Liver (tissue), 9 donors: ENCODE results near the gene CORO7. TPM values are rescaled to one million over a fixed set of nuclear protein-coding genes. Genes with fewer than 3 reads are reported as not detected.

Experiments used
- DNase-seq: peaks from one replicate; pipeline ENCODE4 v3.0.0-alpha.2; 2017; ENCODE audit warnings: low spot score
- H3K27ac ChIP-seq, 2 donors: one replicate each; pipeline ENCODE4 v1.7.0; 2013; ENCODE audit warnings: inconsistent platforms in 2 of 2, low read length in 2 of 2, control low read depth in 1 of 2, low read depth in 1 of 2, mild to moderate bottlenecking in 1 of 2
- H3K27me3 ChIP-seq, 4 donors: one replicate each; pipeline versions ENCODE4 v1.6.1 to v1.7.0; 2013; ENCODE audit warnings: low read length in 3 of 4, inconsistent platforms in 1 of 4, mild to moderate bottlenecking in 1 of 4, moderate library complexity in 1 of 4; ENCODE audit not compliant: control insufficient read depth in 4 of 4, insufficient read depth in 4 of 4
- H3K36me3 ChIP-seq, 4 donors: one replicate each; pipeline versions ENCODE4 v1.6.1 to v1.7.0; 2013; ENCODE audit warnings: low read length in 3 of 4, mild to moderate bottlenecking in 3 of 4, low read depth in 1 of 4, moderate library complexity in 1 of 4; ENCODE audit not compliant: control insufficient read depth in 4 of 4, insufficient read depth in 3 of 4
- H3K4me1 ChIP-seq, 4 donors: one replicate each; pipeline versions ENCODE4 v1.6.1 to v1.7.0; 2013; ENCODE audit warnings: low read length in 3 of 4, mild to moderate bottlenecking in 3 of 4, moderate library complexity in 1 of 4; ENCODE audit not compliant: control insufficient read depth in 4 of 4, insufficient read depth in 4 of 4
- H3K4me3 ChIP-seq, 3 donors: one replicate each; pipeline versions ENCODE4 v1.6.1 to v1.7.0; 2013; ENCODE audit warnings: low read length in 3 of 3, control low read depth in 1 of 3, low read depth in 1 of 3, mild to moderate bottlenecking in 1 of 3
- H3K9ac ChIP-seq, 2 donors: one replicate each; pipeline ENCODE4 v1.7.0; 2013; ENCODE audit warnings: low read length in 2 of 2, mild to moderate bottlenecking in 2 of 2, moderate library complexity in 2 of 2, control low read depth in 1 of 2, low read depth in 1 of 2
- H3K9me3 ChIP-seq, 4 donors: one replicate each; pipeline versions ENCODE4 v1.6.1 to v1.7.0; 2013; ENCODE audit warnings: low read length in 3 of 4; ENCODE audit not compliant: control insufficient read depth in 4 of 4
- CTCF ChIP-seq: fragments of 150-350 bp; IDR thresholded peaks from 2 replicates; pipeline ENCODE4 v1.5.1; 2017; ENCODE audit warnings: improper control_type of control experiment, low read depth, low read length; ENCODE audit not compliant: missing input control
- EGR1 ChIP-seq, 2 donors: IDR thresholded peaks; 2 replicates each; pipeline ENCODE4 v1.6.1; 2016 to 2018; ENCODE audit warnings: antibody characterized with exemption in 2 of 2, low read depth in 2 of 2
- FOXA1 ChIP-seq: IDR thresholded peaks from 2 replicates; pipeline ENCODE4 v1.6.1; 2016; ENCODE audit warnings: antibody characterized with exemption
- FOXA2 ChIP-seq: IDR thresholded peaks from 2 replicates; pipeline ENCODE4 v1.6.1; 2016; ENCODE audit warnings: antibody characterized with exemption
- GABPA ChIP-seq, 2 donors: IDR thresholded peaks in 1 of 2; conservative IDR thresholded peaks in 1 of 2; 2 replicates each; pipeline ENCODE4 v1.6.1; 2016; ENCODE audit warnings: antibody characterized with exemption in 2 of 2, mild to moderate bottlenecking in 1 of 2, moderate library complexity in 1 of 2
- HNF4A ChIP-seq, 2 donors: conservative IDR thresholded peaks; 2 replicates each; pipeline ENCODE4 v1.6.1; 2016; ENCODE audit warnings: antibody characterized with exemption in 2 of 2, mild to moderate bottlenecking in 2 of 2
- HNF4G ChIP-seq: IDR thresholded peaks from 2 replicates; pipeline ENCODE4 v1.6.1; 2016; ENCODE audit warnings: antibody characterized with exemption
- RAD21 ChIP-seq, 2 donors: IDR thresholded peaks; 2 replicates each; pipeline ENCODE4 v1.6.1; 2016; ENCODE audit warnings: antibody characterized with exemption in 2 of 2, mild to moderate bottlenecking in 2 of 2
- SP1 ChIP-seq: IDR thresholded peaks from 2 replicates; pipeline ENCODE4 v1.6.1; 2018; ENCODE audit warnings: antibody characterized with exemption, mild to moderate bottlenecking
- TAF1 ChIP-seq: conservative IDR thresholded peaks from 2 replicates; pipeline ENCODE4 v1.6.1; 2016; ENCODE audit warnings: antibody characterized with exemption, mild to moderate bottlenecking
- WGBS: extraction: QIAGEN DNeasy Blood & Tissue Kit; methylation state at CpG from one replicate; pipeline ENCODE4 v1.1.7; 2013; 5-methylcytosine and 5-hydroxymethylcytosine counted together
- polyA plus RNA-seq, 2 donors: library from polyadenylated mRNA; stranded (reverse) in 1 of 2; unstranded in 1 of 2; fragments of 200-250 nt in 1 of 2; fragments of >200 nt in 1 of 2; fragmentation: Nextera tagmentation in 1 of 2; extraction: Ambion mirVana in 1 of 2; gene quantifications; one replicate each; pipeline versions ENCODE4 v1.2.1 to v1.2.3, GENCODE V29; 2013 to 2015
- total RNA-seq, 2 donors: library from RNA; depleted of rRNA; stranded (reverse); fragments of >200 nt; gene quantifications; one replicate each; pipeline ENCODE4 v1.2.3, GENCODE V29; 2014
- TF ChIP-seq, protein P1 (sequence below): IDR thresholded peaks from 2 replicates; pipeline ENCODE4 v1.6.1; 2016; ENCODE audit warnings: antibody characterized with exemption, mild to moderate bottlenecking
- TF ChIP-seq, protein P2 (sequence below): IDR thresholded peaks from 2 replicates; pipeline ENCODE4 v1.6.1; 2016; ENCODE audit warnings: antibody characterized with exemption
- TF ChIP-seq, protein P3 (sequence below): IDR thresholded peaks from 2 replicates; pipeline ENCODE4 v1.6.1; 2016; ENCODE audit warnings: antibody characterized with exemption
- donor health status: healthy.
- donor health status: healthy.
- donor health status: healthy.
- donor health status: healthy.
- donor health status: healthy.

Gene CORO7
- total and polyA plus RNA-seq, 4 donors = 7.3 to 21.5 (median 13.0) TPM

DNA sequence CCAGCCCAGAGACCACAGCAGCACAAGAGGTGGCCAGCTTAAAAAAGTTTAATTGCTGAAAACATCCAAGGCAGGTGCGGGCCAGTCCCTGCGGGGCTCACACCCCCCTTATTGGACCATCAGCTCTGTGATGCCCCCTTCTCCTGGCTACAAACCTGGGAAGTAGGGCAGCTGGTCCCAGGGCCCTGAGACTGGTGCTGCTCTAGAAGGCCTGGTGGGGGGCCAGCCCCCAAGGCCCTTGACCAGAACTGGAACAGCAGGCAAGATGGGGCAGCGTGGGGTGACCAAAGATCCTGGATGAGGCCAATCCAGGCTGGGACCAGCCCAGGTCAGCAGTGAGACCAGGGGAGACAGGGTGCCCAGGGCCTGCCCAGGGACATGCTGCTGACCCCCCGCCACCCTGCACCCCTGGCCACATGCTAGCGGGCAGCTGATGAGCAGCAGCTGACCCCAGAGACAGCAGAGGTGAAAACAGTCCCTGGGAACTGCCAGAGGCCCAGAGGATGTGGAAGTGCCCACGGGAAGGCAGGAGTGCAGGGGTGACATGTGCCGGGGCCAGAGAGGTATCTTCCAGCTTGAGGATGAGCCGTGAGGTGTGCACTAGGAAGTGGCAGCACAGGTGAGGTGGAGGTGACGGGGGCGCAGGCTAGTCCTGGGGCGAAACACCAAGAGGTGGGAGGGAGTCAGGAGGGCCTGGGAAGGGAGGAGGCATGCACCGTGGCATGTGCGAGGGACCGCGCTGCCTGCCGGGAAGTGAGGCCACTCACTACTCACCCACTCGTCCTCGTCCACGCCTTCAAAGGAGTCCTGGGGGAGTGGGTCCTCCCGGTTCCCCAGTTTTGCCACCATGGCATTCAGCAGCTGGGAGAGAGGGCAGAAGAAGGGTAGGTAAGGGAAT, 61.6 kb downstream of the CORO7 start:
- no peak overlapping the region for H3K27ac ChIP-seq
- H3K9ac ChIP-seq = no peak overlapping the region
- no peaks in the 10 kb centered on the region for H3K9me3 ChIP-seq
- H3K27me3 ChIP-seq = no peaks in the 10 kb centered on the region
- DNase-seq = no peak
- H3K4me1 ChIP-seq = peaks cover 0 to 16% (median 6%) of the 10 kb centered on the region in 4 donors
- peaks cover 0 to 5% (median 2%) of the 10 kb centered on the region in 4 donors for H3K36me3 ChIP-seq
- 97% methylated on average over 20 of the region's 20 CpGs for WGBS
- H3K4me3 ChIP-seq = no peak overlapping the region
- TF ChIP-seq HNF4A (conservative IDR thresholded peaks at IDR 0.05) = no peak
- TF ChIP-seq, protein P1, sequence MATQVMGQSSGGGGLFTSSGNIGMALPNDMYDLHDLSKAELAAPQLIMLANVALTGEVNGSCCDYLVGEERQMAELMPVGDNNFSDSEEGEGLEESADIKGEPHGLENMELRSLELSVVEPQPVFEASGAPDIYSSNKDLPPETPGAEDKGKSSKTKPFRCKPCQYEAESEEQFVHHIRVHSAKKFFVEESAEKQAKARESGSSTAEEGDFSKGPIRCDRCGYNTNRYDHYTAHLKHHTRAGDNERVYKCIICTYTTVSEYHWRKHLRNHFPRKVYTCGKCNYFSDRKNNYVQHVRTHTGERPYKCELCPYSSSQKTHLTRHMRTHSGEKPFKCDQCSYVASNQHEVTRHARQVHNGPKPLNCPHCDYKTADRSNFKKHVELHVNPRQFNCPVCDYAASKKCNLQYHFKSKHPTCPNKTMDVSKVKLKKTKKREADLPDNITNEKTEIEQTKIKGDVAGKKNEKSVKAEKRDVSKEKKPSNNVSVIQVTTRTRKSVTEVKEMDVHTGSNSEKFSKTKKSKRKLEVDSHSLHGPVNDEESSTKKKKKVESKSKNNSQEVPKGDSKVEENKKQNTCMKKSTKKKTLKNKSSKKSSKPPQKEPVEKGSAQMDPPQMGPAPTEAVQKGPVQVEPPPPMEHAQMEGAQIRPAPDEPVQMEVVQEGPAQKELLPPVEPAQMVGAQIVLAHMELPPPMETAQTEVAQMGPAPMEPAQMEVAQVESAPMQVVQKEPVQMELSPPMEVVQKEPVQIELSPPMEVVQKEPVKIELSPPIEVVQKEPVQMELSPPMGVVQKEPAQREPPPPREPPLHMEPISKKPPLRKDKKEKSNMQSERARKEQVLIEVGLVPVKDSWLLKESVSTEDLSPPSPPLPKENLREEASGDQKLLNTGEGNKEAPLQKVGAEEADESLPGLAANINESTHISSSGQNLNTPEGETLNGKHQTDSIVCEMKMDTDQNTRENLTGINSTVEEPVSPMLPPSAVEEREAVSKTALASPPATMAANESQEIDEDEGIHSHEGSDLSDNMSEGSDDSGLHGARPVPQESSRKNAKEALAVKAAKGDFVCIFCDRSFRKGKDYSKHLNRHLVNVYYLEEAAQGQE = no peak
- no peak for TF ChIP-seq TAF1
- no peak for TF ChIP-seq EGR1 (IDR thresholded peaks at IDR 0.05; ENCODE audit: low read depth in 2 of 2)
- TF ChIP-seq, protein P2, sequence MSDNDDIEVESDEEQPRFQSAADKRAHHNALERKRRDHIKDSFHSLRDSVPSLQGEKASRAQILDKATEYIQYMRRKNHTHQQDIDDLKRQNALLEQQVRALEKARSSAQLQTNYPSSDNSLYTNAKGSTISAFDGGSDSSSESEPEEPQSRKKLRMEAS = no peak

DNA sequence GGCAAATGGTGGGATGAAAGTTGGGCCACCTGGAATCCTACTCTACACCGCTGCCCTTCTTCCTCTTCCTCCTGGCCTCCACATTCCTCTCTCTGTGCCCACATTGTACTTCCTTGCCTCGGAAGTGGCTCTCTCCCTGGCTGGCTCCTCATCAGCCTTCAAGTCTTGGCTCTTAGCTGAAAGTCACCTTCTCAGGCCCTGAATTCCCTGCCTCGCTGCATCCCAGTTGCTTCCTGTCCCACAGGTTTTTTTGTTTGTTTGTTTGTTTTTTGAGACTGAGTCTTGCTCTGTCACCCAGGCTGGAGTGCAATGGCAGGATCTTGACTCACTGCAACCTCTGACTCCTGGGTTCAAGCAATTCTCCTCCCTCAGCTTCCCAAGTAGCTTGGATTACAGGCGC, 62.7 kb downstream of the CORO7 start:
- Histone ChIP-seq H3K4me3 (no peak overlapping the region), H3K27me3 (no peaks in the 10 kb centered on the region), H3K4me1 (peaks cover 3 to 18% (median 6%) of the 10 kb centered on the region in 4 donors), H3K9me3 (no peaks in the 10 kb centered on the region), H3K9ac (no peak overlapping the region), H3K27ac (no peak overlapping the region), H3K36me3 (peaks cover 0 to 5% (median 1%) of the 10 kb centered on the region in 4 donors)
- DNase-seq = no peak
- WGBS = 89% methylated on average over 4 of the region's 4 CpGs
- TF ChIP-seq CTCF (no peak), SP1 (no peak), EGR1 (IDR thresholded peaks at IDR 0.05; ENCODE audit: low read depth in 2 of 2) (no peak), HNF4G (no peak), FOXA2 (no peak), TAF1 (no peak), RAD21 (IDR thresholded peaks at IDR 0.05) (no peak), FOXA1 (no peak), GABPA (IDR thresholded peaks at IDR 0.05 in 1 of 2, conservative IDR thresholded peaks at IDR 0.05 in 1 of 2) (no peak)
- TF ChIP-seq, protein P1 = no peak
- TF ChIP-seq, protein P2 = no peak
- TF ChIP-seq, protein P3, sequence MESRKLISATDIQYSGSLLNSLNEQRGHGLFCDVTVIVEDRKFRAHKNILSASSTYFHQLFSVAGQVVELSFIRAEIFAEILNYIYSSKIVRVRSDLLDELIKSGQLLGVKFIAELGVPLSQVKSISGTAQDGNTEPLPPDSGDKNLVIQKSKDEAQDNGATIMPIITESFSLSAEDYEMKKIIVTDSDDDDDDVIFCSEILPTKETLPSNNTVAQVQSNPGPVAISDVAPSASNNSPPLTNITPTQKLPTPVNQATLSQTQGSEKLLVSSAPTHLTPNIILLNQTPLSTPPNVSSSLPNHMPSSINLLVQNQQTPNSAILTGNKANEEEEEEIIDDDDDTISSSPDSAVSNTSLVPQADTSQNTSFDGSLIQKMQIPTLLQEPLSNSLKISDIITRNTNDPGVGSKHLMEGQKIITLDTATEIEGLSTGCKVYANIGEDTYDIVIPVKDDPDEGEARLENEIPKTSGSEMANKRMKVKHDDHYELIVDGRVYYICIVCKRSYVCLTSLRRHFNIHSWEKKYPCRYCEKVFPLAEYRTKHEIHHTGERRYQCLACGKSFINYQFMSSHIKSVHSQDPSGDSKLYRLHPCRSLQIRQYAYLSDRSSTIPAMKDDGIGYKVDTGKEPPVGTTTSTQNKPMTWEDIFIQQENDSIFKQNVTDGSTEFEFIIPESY = no peak
